ENCODE data around the gene DNER.

DNA sequence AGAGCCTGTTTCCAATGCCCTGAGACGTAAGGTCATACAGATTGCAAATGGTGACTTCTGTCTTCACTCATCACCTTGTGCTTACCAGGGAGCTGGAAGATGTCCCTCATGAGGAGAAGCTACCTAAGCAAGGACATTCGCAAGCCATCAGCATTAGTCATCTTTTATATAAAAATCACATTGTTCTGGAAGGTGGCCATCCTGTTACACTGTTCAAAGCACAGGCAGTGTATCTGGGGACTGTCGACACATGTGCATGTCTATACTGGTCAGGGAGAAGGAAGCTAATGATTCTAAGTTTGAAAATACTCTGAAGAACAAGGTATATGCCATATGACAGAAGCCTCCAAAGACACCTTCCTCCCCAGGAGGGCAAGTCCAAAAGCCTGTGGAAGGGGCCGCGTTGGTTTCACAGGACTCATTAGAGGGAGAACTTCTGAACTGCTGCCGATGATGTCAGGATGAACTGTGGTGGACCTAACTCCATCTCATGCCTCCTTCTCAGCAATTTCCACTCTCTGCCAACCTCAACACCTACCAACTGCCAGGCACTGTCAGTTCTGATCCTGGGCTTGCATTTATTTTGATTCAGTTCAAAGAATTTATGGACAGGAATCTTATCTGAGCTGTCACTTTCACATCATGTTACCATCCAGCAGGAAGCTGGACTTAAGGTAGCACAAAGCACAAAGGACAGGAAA, 39.4 kb downstream of the DNER start:
- TF ChIP-seq NR1H2 (CRISPR knock-in tag; IDR thresholded peaks at IDR 0.05) (no peak), SP1 (CRISPR knock-in tag; conservative IDR thresholded peaks at IDR 0.05) (no peak), JUN (CRISPR knock-in tag; IDR thresholded peaks at IDR 0.05) (no peak), TEAD4 (CRISPR knock-in tag; IDR thresholded peaks at IDR 0.05) (no peak), FOXJ3 (CRISPR knock-in tag; IDR thresholded peaks at IDR 0.05; ENCODE audit: borderline replicate concordance) (no peak), NFYB (CRISPR knock-in tag; conservative IDR thresholded peaks at IDR 0.05; ENCODE audit: low read depth) (no peak), ZNF423 (CRISPR knock-in tag; IDR thresholded peaks at IDR 0.05) (no peak)
- TF ChIP-seq, protein P1, sequence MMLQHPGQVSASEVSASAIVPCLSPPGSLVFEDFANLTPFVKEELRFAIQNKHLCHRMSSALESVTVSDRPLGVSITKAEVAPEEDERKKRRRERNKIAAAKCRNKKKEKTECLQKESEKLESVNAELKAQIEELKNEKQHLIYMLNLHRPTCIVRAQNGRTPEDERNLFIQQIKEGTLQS (CRISPR knock-in tag; conservative IDR thresholded peaks at IDR 0.05), result no peak
- TF ChIP-seq, protein P2, sequence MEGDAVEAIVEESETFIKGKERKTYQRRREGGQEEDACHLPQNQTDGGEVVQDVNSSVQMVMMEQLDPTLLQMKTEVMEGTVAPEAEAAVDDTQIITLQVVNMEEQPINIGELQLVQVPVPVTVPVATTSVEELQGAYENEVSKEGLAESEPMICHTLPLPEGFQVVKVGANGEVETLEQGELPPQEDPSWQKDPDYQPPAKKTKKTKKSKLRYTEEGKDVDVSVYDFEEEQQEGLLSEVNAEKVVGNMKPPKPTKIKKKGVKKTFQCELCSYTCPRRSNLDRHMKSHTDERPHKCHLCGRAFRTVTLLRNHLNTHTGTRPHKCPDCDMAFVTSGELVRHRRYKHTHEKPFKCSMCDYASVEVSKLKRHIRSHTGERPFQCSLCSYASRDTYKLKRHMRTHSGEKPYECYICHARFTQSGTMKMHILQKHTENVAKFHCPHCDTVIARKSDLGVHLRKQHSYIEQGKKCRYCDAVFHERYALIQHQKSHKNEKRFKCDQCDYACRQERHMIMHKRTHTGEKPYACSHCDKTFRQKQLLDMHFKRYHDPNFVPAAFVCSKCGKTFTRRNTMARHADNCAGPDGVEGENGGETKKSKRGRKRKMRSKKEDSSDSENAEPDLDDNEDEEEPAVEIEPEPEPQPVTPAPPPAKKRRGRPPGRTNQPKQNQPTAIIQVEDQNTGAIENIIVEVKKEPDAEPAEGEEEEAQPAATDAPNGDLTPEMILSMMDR (IDR thresholded peaks at IDR 0.05), result no peak

All from WTC11 (cell line).